Measurements from ENCODE around the gene CCNG2. TPM values are rescaled to one million over a fixed set of nuclear protein-coding genes. Genes with fewer than 3 reads are reported as not detected.

The CCNG2 gene
- total and polyA plus RNA-seq, 2 of the 13 experiments (the other 11 are each of a cell fraction or from before 2014, with no cell fraction given), result 3.9 to 11.5 TPM

DNA sequence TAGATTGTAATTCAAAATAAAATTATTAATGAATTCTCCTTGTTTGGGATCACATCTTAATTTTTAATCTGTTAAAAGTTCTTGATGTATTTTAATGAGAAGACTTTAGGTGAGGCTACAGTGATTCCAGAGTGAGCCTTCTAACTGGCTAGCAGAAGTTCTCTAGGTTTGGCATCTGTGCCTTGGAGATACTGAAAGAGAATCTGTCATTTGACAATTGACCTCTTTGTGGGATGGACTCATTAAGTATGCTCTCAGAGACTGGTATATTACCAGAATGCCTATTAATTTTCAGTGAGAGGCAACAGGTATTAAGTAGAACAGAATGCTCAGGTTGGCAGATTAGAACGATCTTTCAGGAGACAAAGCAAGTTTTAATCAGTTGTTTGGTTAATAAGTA, 10.2 kb downstream of the CCNG2 start (continued):
- TF ChIP-seq, protein P1, sequence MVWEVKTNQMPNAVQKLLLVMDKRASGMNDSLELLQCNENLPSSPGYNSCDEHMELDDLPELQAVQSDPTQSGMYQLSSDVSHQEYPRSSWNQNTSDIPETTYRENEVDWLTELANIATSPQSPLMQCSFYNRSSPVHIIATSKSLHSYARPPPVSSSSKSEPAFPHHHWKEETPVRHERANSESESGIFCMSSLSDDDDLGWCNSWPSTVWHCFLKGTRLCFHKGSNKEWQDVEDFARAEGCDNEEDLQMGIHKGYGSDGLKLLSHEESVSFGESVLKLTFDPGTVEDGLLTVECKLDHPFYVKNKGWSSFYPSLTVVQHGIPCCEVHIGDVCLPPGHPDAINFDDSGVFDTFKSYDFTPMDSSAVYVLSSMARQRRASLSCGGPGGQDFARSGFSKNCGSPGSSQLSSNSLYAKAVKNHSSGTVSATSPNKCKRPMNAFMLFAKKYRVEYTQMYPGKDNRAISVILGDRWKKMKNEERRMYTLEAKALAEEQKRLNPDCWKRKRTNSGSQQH (CRISPR knock-in tag; IDR thresholded peaks at IDR 0.05; ENCODE audit: low read depth), result no peak
- TF ChIP-seq SOX5 (CRISPR knock-in tag; IDR thresholded peaks at IDR 0.05; ENCODE audit: borderline replicate concordance) (no peak), SIX4 (CRISPR knock-in tag; IDR thresholded peaks at IDR 0.05) (no peak), ZSCAN9 (CRISPR knock-in tag; IDR thresholded peaks at IDR 0.05; ENCODE audit: borderline replicate concordance) (no peak), SP2 (CRISPR knock-in tag; IDR thresholded peaks at IDR 0.05) (no peak)
- TF ChIP-seq, protein P2, sequence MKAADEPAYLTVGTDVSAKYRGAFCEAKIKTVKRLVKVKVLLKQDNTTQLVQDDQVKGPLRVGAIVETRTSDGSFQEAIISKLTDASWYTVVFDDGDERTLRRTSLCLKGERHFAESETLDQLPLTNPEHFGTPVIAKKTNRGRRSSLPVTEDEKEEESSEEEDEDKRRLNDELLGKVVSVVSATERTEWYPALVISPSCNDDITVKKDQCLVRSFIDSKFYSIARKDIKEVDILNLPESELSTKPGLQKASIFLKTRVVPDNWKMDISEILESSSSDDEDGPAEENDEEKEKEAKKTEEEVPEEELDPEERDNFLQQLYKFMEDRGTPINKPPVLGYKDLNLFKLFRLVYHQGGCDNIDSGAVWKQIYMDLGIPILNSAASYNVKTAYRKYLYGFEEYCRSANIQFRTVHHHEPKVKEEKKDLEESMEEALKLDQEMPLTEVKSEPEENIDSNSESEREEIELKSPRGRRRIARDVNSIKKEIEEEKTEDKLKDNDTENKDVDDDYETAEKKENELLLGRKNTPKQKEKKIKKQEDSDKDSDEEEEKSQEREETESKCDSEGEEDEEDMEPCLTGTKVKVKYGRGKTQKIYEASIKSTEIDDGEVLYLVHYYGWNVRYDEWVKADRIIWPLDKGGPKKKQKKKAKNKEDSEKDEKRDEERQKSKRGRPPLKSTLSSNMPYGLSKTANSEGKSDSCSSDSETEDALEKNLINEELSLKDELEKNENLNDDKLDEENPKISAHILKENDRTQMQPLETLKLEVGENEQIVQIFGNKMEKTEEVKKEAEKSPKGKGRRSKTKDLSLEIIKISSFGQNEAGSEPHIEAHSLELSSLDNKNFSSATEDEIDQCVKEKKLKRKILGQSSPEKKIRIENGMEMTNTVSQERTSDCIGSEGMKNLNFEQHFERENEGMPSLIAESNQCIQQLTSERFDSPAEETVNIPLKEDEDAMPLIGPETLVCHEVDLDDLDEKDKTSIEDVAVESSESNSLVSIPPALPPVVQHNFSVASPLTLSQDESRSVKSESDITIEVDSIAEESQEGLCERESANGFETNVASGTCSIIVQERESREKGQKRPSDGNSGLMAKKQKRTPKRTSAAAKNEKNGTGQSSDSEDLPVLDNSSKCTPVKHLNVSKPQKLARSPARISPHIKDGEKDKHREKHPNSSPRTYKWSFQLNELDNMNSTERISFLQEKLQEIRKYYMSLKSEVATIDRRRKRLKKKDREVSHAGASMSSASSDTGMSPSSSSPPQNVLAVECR (CRISPR knock-in tag; IDR thresholded peaks at IDR 0.05; ENCODE audit: borderline replicate concordance), result no peak
- TF ChIP-seq, protein P3, sequence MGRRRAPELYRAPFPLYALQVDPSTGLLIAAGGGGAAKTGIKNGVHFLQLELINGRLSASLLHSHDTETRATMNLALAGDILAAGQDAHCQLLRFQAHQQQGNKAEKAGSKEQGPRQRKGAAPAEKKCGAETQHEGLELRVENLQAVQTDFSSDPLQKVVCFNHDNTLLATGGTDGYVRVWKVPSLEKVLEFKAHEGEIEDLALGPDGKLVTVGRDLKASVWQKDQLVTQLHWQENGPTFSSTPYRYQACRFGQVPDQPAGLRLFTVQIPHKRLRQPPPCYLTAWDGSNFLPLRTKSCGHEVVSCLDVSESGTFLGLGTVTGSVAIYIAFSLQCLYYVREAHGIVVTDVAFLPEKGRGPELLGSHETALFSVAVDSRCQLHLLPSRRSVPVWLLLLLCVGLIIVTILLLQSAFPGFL (CRISPR knock-in tag; IDR thresholded peaks at IDR 0.05), result no peak
- TF ChIP-seq, protein P4, sequence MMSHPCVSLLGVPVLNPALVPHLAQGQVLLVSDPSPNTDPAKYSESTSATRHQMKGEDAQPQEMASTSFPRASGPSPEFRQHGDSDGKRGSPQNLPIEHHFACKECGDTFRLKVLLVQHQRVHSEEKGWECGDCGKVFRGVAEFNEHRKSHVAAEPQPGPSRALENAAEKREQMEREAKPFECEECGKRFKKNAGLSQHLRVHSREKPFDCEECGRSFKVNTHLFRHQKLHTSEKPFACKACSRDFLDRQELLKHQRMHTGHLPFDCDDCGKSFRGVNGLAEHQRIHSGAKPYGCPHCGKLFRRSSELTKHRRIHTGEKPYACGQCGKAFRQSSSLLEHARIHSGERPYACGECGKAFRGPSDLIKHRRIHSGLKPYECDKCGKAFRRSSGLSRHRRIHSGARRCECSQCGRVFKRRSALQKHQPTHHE (CRISPR knock-in tag; IDR thresholded peaks at IDR 0.05; ENCODE audit: borderline replicate concordance), result no peak

Data from HepG2 (cell line).